DOHH2 (cell line): ENCODE data around the gene VHLL.

Experiments used
- EZH2phosphoT487 ChIP-seq: fragments of 200-600 bp; sonication (generic); IDR thresholded peaks from 2 replicates; pipeline ENCODE4 v1.6.1; 2017; ENCODE audit warnings: borderline replicate concordance, mild to moderate bottlenecking, antibody characterized with exemption, low read length, moderate library complexity, mixed read lengths
- TF ChIP-seq, protein P1 (sequence below): fragments of 200-600 bp; sonication (generic); IDR thresholded peaks from one replicate; pipeline ENCODE4 v1.5.1; 2014; ENCODE audit warnings: antibody characterized with exemption, mild to moderate bottlenecking, low read depth, low read length; ENCODE audit not compliant: poor library complexity, severe bottlenecking

- TF ChIP-seq, protein P1, sequence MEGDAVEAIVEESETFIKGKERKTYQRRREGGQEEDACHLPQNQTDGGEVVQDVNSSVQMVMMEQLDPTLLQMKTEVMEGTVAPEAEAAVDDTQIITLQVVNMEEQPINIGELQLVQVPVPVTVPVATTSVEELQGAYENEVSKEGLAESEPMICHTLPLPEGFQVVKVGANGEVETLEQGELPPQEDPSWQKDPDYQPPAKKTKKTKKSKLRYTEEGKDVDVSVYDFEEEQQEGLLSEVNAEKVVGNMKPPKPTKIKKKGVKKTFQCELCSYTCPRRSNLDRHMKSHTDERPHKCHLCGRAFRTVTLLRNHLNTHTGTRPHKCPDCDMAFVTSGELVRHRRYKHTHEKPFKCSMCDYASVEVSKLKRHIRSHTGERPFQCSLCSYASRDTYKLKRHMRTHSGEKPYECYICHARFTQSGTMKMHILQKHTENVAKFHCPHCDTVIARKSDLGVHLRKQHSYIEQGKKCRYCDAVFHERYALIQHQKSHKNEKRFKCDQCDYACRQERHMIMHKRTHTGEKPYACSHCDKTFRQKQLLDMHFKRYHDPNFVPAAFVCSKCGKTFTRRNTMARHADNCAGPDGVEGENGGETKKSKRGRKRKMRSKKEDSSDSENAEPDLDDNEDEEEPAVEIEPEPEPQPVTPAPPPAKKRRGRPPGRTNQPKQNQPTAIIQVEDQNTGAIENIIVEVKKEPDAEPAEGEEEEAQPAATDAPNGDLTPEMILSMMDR, result no peak
- no peak for TF ChIP-seq EZH2phosphoT487
Measured at GRCh38 chr1:156276532-156276931, 22.6 kb downstream of the VHLL start.
